ENCODE data around the gene TMOD3. TPM values are rescaled to one million over a fixed set of nuclear protein-coding genes. Genes with fewer than 3 reads are reported as not detected.

TMOD3 gene
- total RNA-seq, 2 donors from 2014 or later, result 18.7 to 19.7 TPM

GRCh38 chr15:51863131-51863530 is 33.7 kb downstream of the TMOD3 start:
- Histone ChIP-seq H3K27ac (no peak overlapping the region), H3K9me3 (no peaks in the 10 kb centered on the region), H3K4me1 (no peaks in the 10 kb centered on the region), H3K36me3 (peaks cover 21% of the 10 kb centered on the region), H3K27me3 (no peaks in the 10 kb centered on the region), H3K4me3 (no peak overlapping the region)
- TF ChIP-seq CTCF (IDR thresholded peaks at IDR 0.05), result no peak
- DNase-seq (ENCODE audit: low spot score), result no peak

GRCh38 chr15:51864408-51865056 is 35.1 kb downstream of the TMOD3 start:
- Histone ChIP-seq H3K36me3 (peaks cover 27% of the 10 kb centered on the region), H3K27me3 (no peaks in the 10 kb centered on the region), H3K27ac (no peak overlapping the region), H3K4me1 (peaks cover 0 to 5% of the 10 kb centered on the region in 2 donors), H3K9me3 (no peaks in the 10 kb centered on the region), H3K4me3 (no peak overlapping the region)
- DNase-seq (ENCODE audit: low spot score), result no peak
- TF ChIP-seq CTCF (IDR thresholded peaks at IDR 0.05), result no peak

GRCh38 chr15:51865317-51865716 is 35.9 kb downstream of the TMOD3 start:
- H3K4me1 ChIP-seq, result peaks cover 0 to 5% of the 10 kb centered on the region in 2 donors
- no peak for DNase-seq (ENCODE audit: low spot score)
- H3K27me3 ChIP-seq, result no peaks in the 10 kb centered on the region
- no peak for TF ChIP-seq CTCF (IDR thresholded peaks at IDR 0.05)
- no peaks in the 10 kb centered on the region for H3K9me3 ChIP-seq
- H3K4me3 ChIP-seq, result no peak overlapping the region
- H3K36me3 ChIP-seq, result peaks cover 35% of the 10 kb centered on the region
- no peak overlapping the region for H3K27ac ChIP-seq

- no peak overlapping the region for H3K27ac ChIP-seq
- H3K27me3 ChIP-seq, result no peaks in the 10 kb centered on the region
- H3K4me3 ChIP-seq, result no peak overlapping the region
- peaks cover 0 to 5% of the 10 kb centered on the region in 2 donors for H3K4me1 ChIP-seq
- no peaks in the 10 kb centered on the region for H3K9me3 ChIP-seq
- TF ChIP-seq CTCF (IDR thresholded peaks at IDR 0.05), result no peak
- H3K36me3 ChIP-seq, result peaks cover 43% of the 10 kb centered on the region
- DNase-seq (ENCODE audit: low spot score), result no peak
Observed at GRCh38 chr15:51866161-51866560, 36.7 kb downstream of the TMOD3 start.

- Histone ChIP-seq H3K4me3 (no peak overlapping the region), H3K27ac (no peak overlapping the region), H3K36me3 (peaks cover 48% of the 10 kb centered on the region), H3K27me3 (no peaks in the 10 kb centered on the region), H3K9me3 (no peaks in the 10 kb centered on the region), H3K4me1 (peaks cover 0 to 5% of the 10 kb centered on the region in 2 donors)
- DNase-seq (ENCODE audit: low spot score), result no peak
- no peak for TF ChIP-seq CTCF (IDR thresholded peaks at IDR 0.05)
Observed at GRCh38 chr15:51866751-51867150, 37.3 kb downstream of the TMOD3 start.

- no peaks in the 10 kb centered on the region for H3K9me3 ChIP-seq
Observed at GRCh38 chr15:51869060-51869421, 39.6 kb downstream of the TMOD3 start.

More at GRCh38 chr15:51869060-51869421, 39.6 kb downstream of the TMOD3 start:
- no peak for DNase-seq (ENCODE audit: low spot score)
- TF ChIP-seq CTCF (IDR thresholded peaks at IDR 0.05), result no peak
- Histone ChIP-seq H3K27ac (no peak overlapping the region), H3K4me3 (no peak overlapping the region), H3K36me3 (peaks cover 39% of the 10 kb centered on the region), H3K4me1 (peaks cover 0 to 6% of the 10 kb centered on the region in 2 donors), H3K27me3 (no peaks in the 10 kb centered on the region)

All from right atrium auricular region (tissue), 2 donors.